Chondrocyte (in vitro differentiated cells): ENCODE data around the gene OR52L1. TPM values are rescaled to one million over a fixed set of nuclear protein-coding genes. Genes with fewer than 3 reads are reported as not detected.

ENCODE experiments used
- DNase-seq: peaks from one replicate; pipeline ENCODE4 v3.0.0; 2021; ENCODE audit warnings: mixed read lengths, low spot score
- H3K27ac Mint-ChIP-seq: one replicate; pipeline ENCODE4 v1.8.0; 2021; ENCODE audit warnings: mild to moderate bottlenecking, moderate library complexity, mixed read lengths; ENCODE audit not compliant: unreplicated experiment
- H3K27me3 Mint-ChIP-seq: 2 replicates; pipeline ENCODE4 v1.8.0; 2021; ENCODE audit warnings: low read depth, mixed read lengths
- H3K36me3 Mint-ChIP-seq: 2 replicates; pipeline ENCODE4 v1.8.0; 2021; ENCODE audit warnings: low read depth, mixed read lengths
- H3K4me1 Mint-ChIP-seq: 2 replicates; pipeline ENCODE4 v1.8.0; 2021; ENCODE audit warnings: low read depth, mild to moderate bottlenecking, mixed read lengths
- H3K4me3 Mint-ChIP-seq: one replicate; pipeline ENCODE4 v1.8.0; 2021; ENCODE audit warnings: mild to moderate bottlenecking, moderate library complexity, mixed read lengths; ENCODE audit not compliant: unreplicated experiment
- H3K9me3 Mint-ChIP-seq: 2 replicates; pipeline ENCODE4 v1.8.0; 2021; ENCODE audit warnings: low read depth, mixed read lengths
- total RNA-seq: library from RNA; stranded (reverse); gene quantifications from 3 replicates; pipeline ENCODE4 v1.2.1, GENCODE V29; 2021
- TF ChIP-seq, protein P1 (sequence below): fragments of 200-600 bp; sonication (generic); IDR thresholded peaks from 2 replicates; pipeline ENCODE4 v1.5.0; 2021; ENCODE audit warnings: antibody characterized with exemption, mild to moderate bottlenecking, moderate library complexity

The OR52L1 gene
- total RNA-seq, 1 donor from 2014 or later: not detected

DNA sequence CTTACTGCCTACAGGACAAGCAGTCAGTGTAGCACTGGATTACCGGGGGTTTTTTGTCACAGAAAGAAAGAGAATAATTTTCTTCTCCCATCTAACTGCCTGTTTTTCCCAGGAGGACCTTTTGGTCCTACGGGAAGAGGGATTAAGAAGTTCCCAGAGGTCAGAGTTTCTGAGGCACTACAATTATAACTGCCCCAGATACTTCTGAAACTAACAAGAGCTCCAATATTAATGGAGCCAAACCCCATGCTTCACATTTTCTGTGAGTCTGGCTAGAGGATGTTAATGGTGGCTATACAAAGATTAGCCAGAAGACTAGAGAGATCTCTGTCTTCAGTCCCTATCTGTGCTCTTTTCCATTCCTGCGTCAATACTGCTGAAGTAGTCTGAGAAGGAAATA, 44.8 kb downstream of the OR52L1 start, which contains the start of gene OR56A3:
TSS of gene OR56A3 (plus strand) at position 301 of the 400 bp plus-strand sequence. CDS start 5,096 bp downstream, outside the sequence.
- Mint-ChIP-seq H3K4me1 (no peaks in the 10 kb centered on the region), H3K27me3 (peaks cover 6% of the 10 kb centered on the region), H3K27ac (no peak within 1 kb of the TSS), H3K4me3 (no peak within 1 kb of the TSS), H3K36me3 (no peaks in the 10 kb centered on the region), H3K9me3 (peaks cover 16% of the 10 kb centered on the region)
- TF ChIP-seq, protein P1, sequence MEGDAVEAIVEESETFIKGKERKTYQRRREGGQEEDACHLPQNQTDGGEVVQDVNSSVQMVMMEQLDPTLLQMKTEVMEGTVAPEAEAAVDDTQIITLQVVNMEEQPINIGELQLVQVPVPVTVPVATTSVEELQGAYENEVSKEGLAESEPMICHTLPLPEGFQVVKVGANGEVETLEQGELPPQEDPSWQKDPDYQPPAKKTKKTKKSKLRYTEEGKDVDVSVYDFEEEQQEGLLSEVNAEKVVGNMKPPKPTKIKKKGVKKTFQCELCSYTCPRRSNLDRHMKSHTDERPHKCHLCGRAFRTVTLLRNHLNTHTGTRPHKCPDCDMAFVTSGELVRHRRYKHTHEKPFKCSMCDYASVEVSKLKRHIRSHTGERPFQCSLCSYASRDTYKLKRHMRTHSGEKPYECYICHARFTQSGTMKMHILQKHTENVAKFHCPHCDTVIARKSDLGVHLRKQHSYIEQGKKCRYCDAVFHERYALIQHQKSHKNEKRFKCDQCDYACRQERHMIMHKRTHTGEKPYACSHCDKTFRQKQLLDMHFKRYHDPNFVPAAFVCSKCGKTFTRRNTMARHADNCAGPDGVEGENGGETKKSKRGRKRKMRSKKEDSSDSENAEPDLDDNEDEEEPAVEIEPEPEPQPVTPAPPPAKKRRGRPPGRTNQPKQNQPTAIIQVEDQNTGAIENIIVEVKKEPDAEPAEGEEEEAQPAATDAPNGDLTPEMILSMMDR: no peak
- no peak for DNase-seq

DNA sequence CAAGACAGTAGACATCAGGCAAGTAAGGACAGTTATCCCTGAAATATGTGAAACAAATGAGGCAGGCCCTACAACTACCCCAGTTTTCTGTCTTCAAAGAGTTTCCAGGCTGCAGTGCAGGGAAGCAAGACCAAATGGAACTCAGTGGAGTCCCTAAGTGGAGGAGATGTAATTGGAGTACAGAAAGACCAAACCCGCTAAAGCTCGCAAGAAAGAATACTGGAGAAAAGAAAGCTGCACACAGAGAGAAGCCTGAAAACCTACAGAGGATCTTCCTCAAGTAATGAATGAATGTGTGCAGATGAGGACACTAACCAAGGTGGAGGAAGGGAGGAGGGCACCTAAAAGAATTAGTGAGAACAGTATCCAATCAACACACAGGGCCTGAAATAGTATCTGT, 46.0 kb downstream of the OR52L1 start:
- H3K4me1 Mint-ChIP-seq: no peaks in the 10 kb centered on the region
- no peak overlapping the region for H3K4me3 Mint-ChIP-seq
- TF ChIP-seq, protein P1: no peak
- DNase-seq: no peak
- peaks cover 6% of the 10 kb centered on the region for H3K27me3 Mint-ChIP-seq
- H3K9me3 Mint-ChIP-seq: peaks cover 25% of the 10 kb centered on the region
- no peaks in the 10 kb centered on the region for H3K36me3 Mint-ChIP-seq
- H3K27ac Mint-ChIP-seq: no peak overlapping the region

DNA sequence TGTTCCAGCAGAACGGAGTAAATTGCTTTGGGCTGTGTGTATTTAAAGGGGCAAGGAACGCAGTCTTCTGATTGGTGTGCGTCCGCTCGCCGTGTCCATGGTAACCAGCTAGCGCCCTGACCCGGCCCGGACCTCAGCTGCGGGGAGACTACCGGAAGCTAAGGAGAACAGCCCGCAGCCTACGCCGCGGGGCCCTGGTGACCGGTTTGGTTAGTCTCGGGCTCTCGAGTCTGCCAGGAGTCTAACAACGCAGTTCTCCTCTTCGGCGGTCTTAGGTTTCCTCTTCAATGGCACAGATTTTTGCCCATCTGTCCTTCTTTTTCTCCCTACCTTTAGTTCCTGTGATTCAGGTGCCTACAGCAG, 48.2 kb downstream of the OR52L1 start:
- H3K4me3 Mint-ChIP-seq: no peak overlapping the region
- peaks cover 2% of the 10 kb centered on the region for H3K27me3 Mint-ChIP-seq
- TF ChIP-seq, protein P1: no peak
- no peaks in the 10 kb centered on the region for H3K36me3 Mint-ChIP-seq
- H3K27ac Mint-ChIP-seq: no peak overlapping the region
- no peaks in the 10 kb centered on the region for H3K4me1 Mint-ChIP-seq
- H3K9me3 Mint-ChIP-seq: peaks cover 33% of the 10 kb centered on the region
- DNase-seq: peak; percentile 81

DNA sequence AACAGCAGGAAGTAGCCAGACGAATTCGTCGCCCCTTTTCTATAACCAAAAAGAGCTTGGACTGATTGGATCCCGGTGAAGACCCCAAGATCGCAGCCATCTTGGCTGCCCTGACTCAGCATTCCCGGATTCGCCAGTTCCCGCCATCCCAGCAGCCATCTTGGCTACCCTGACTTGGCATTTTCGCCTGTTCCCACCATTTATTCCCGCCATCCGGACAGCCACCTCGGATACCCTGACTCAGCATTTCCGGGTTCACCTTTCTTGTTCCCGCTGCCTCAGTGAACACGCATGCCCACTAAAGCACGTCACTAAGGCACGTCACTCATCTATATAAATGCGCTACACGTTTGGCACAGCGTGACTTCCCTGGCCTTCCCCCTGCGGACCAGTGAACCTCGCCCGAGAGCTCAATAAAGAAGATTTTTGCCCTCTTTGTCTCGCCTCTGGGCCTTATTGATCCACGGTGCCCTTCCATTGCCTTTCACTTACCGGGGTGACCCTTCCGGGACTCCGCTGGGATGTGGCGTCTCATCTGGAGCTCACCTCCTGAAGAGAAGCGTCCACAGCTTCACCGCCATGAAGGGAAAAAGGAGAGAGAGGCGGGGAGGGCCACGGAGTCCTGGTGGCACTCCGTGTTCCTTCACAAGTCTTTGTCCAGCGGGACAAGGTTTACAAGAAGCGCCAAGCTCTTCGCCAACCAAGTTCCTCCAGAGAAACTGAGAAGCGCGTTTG, 48.8 kb downstream of the OR52L1 start:
- peak; percentile 65 for DNase-seq
- TF ChIP-seq, protein P1: no peak
- H3K27me3 Mint-ChIP-seq: peaks cover 2% of the 10 kb centered on the region
- no peaks in the 10 kb centered on the region for H3K4me1 Mint-ChIP-seq
- no peak overlapping the region for H3K4me3 Mint-ChIP-seq
- peaks cover 38% of the 10 kb centered on the region for H3K9me3 Mint-ChIP-seq
- no peak overlapping the region for H3K27ac Mint-ChIP-seq
- H3K36me3 Mint-ChIP-seq: no peaks in the 10 kb centered on the region

Other genes with a start within 250 kb of the OR52L1 start
- gene OR52N4, start 232.7 kb downstream of the OR52L1 start, total RNA-seq: not detected in 3 replicates
- gene OR52N5, start 203.6 kb downstream of the OR52L1 start, total RNA-seq: not detected in 3 replicates
- not detected in 3 replicates for gene OR52N1, start 195.7 kb downstream of the OR52L1 start, total RNA-seq
- not detected in 3 replicates for gene OR52N2, start 178.1 kb downstream of the OR52L1 start, total RNA-seq
- not detected in 3 replicates for gene OR52E6, start 145.1 kb downstream of the OR52L1 start, total RNA-seq
- not detected in 3 replicates for gene OR52E8, start 129.3 kb downstream of the OR52L1 start, total RNA-seq
- not detected in 3 replicates for gene OR52E4, start 106.4 kb downstream of the OR52L1 start, total RNA-seq
- gene OR52E5, start 93.8 kb downstream of the OR52L1 start, total RNA-seq: not detected in 3 replicates
- not detected in 3 replicates for gene OR56A3, start 44.7 kb downstream of the OR52L1 start, total RNA-seq
- not detected in 3 replicates for gene OR56A5, start 18.5 kb downstream of the OR52L1 start, total RNA-seq
- not detected in 3 replicates for gene OR56A4, start 20.0 kb upstream of the OR52L1 start, total RNA-seq
- gene OR56A1, start 43.8 kb upstream of the OR52L1 start, total RNA-seq: not detected in 3 replicates
- gene OR56B4, start 120.7 kb upstream of the OR52L1 start, total RNA-seq: not detected in 3 replicates
- gene OR52B2, start 183.3 kb upstream of the OR52L1 start, total RNA-seq: not detected in 3 replicates
- not detected in 3 replicates for gene OR52W1, start 212.2 kb upstream of the OR52L1 start, total RNA-seq
- not detected in 3 replicates for gene C11orf42, start 218.6 kb upstream of the OR52L1 start, total RNA-seq
- gene FHIP1B, start 247.7 kb upstream of the OR52L1 start, total RNA-seq: 19.8 to 23.1 TPM (median 22.8 TPM) in 3 replicates